CD8-positive, alpha-beta memory T cell (primary cell): ENCODE measurements around the gene AFAP1L2. TPM values are rescaled to one million over a fixed set of nuclear protein-coding genes. Genes with fewer than 3 reads are reported as not detected.

Experiments used
- CTCF ChIA-PET: fragments of 350-600 bp; sonication (Branson Sonifier 250); formaldehyde crosslinking; loops from one replicate; lab custom pipeline; 2021; ENCODE audit warnings: antibody characterized with exemption; lab: Charles Lee
- POLR2A ChIA-PET: fragments of 350-600 bp; sonication (Branson Sonifier 250); formaldehyde crosslinking; loops from one replicate; lab custom pipeline; 2021; ENCODE audit warnings: antibody characterized with exemption; lab: Charles Lee
- DNase-seq, 5 donors: peaks; one replicate each; pipeline versions ENCODE4 v3.0.0 to v3.0.0-alpha.2; 2020 to 2022; ENCODE audit warnings: mixed read lengths in 1 of 5
- H3K27ac ChIP-seq: one replicate; pipeline ENCODE4 v1.7.0; 2013; ENCODE audit warnings: low read depth, mild to moderate bottlenecking, low read length, moderate library complexity
- H3K27me3 ChIP-seq: 2 replicates; pipeline ENCODE4 v1.7.0; 2013; ENCODE audit warnings: low read length, mild to moderate bottlenecking; ENCODE audit not compliant: insufficient read depth, poor library complexity, severe bottlenecking
- H3K36me3 ChIP-seq: 2 replicates; pipeline ENCODE4 v1.7.0; 2013; ENCODE audit warnings: mild to moderate bottlenecking, low read length, moderate library complexity; ENCODE audit not compliant: insufficient read depth
- H3K4me1 ChIP-seq: 2 replicates; pipeline ENCODE4 v1.7.0; 2013; ENCODE audit warnings: mild to moderate bottlenecking, low read length, moderate library complexity; ENCODE audit not compliant: insufficient read depth
- H3K4me3 ChIP-seq: 2 replicates; pipeline ENCODE4 v1.7.0; 2013; ENCODE audit warnings: mild to moderate bottlenecking, low read length
- H3K9me3 ChIP-seq: 2 replicates; pipeline ENCODE4 v1.7.0; 2013; ENCODE audit warnings: mild to moderate bottlenecking, low read length
- H3K27ac Mint-ChIP-seq, 8 donors: one replicate each; pipeline ENCODE4 v1.8.0; 2020 to 2021; ENCODE audit warnings: mixed read lengths in 8 of 8, mild to moderate bottlenecking in 6 of 8, inconsistent platforms in 3 of 8, moderate library complexity in 3 of 8
- H3K27me3 Mint-ChIP-seq, 2 donors: one replicate each; pipeline ENCODE4 v1.8.0; 2020 to 2021; ENCODE audit warnings: mixed read lengths in 2 of 2, mild to moderate bottlenecking in 1 of 2, moderate library complexity in 1 of 2
- H3K36me3 Mint-ChIP-seq, 3 donors: one replicate each; pipeline ENCODE4 v1.8.0; 2020 to 2021; ENCODE audit warnings: mixed read lengths in 3 of 3, inconsistent platforms in 1 of 3, mild to moderate bottlenecking in 1 of 3
- H3K4me1 Mint-ChIP-seq, 3 donors: one replicate each; pipeline ENCODE4 v1.8.0; 2020 to 2021; ENCODE audit warnings: mixed read lengths in 3 of 3, inconsistent platforms in 1 of 3, mild to moderate bottlenecking in 1 of 3
- H3K4me3 Mint-ChIP-seq, 7 donors: one replicate each; pipeline ENCODE4 v1.8.0; 2020 to 2021; ENCODE audit warnings: mixed read lengths in 7 of 7, mild to moderate bottlenecking in 6 of 7, moderate library complexity in 4 of 7, inconsistent platforms in 2 of 7
- H3K9me3 Mint-ChIP-seq, 5 donors: one replicate each; pipeline ENCODE4 v1.8.0; 2020 to 2022; ENCODE audit warnings: mixed read lengths in 5 of 5, mild to moderate bottlenecking in 3 of 5, moderate library complexity in 2 of 5, inconsistent platforms in 1 of 5
- polyA plus RNA-seq: library from polyadenylated mRNA; unstranded; fragments of 300-500 nt; fragmentation: Illumina TruSeq; gene quantifications from one replicate; pipeline ENCODE4 v1.2.3, GENCODE V29; 2021
- total RNA-seq, 2 experiments: library from RNA; stranded (reverse); gene quantifications; one replicate each; pipeline ENCODE4 v1.2.3, GENCODE V29; 2021

The AFAP1L2 gene
- total and polyA plus RNA-seq, 3 experiments from 2014 or later: 1.6 to 2.9 (median 2.5) TPM

- Histone ChIP-seq H3K36me3 (no peaks in the 10 kb centered on the region), H3K4me1 (no peaks in the 10 kb centered on the region), H3K9me3 (no peaks in the 10 kb centered on the region), H3K27me3 (peaks cover 16% of the 10 kb centered on the region), H3K4me3 (no peak overlapping the region), H3K27ac (no peak overlapping the region)
- ChIA-PET CTCF (no interaction called here), POLR2A (no interaction called here)
- Mint-ChIP-seq H3K9me3 (no peaks in the 10 kb centered on the region), H3K4me1 (peaks cover 4 to 8% (median 8%) of the 10 kb centered on the region in 3 donors), H3K4me3 (no peak overlapping the region), H3K27me3 (peaks cover 35 to 87% of the 10 kb centered on the region in 2 donors), H3K27ac (no peak overlapping the region), H3K36me3 (no peaks in the 10 kb centered on the region)
- no peak for DNase-seq
These were observed 5.5 kb downstream of the AFAP1L2 start for GRCh38 chr10:114398587-114399331.

GRCh38 chr10:114397651-114398145 is 6.6 kb downstream of the AFAP1L2 start:
- no peak for DNase-seq
- no peak overlapping the region for H3K27ac Mint-ChIP-seq
- Histone ChIP-seq H3K4me3 (no peak overlapping the region), H3K27ac (no peak overlapping the region), H3K36me3 (no peaks in the 10 kb centered on the region), H3K27me3 (peaks cover 8% of the 10 kb centered on the region), H3K4me1 (no peaks in the 10 kb centered on the region), H3K9me3 (no peaks in the 10 kb centered on the region)
- peaks cover 0 to 1% (median under 1%) of the 10 kb centered on the region in 3 donors for H3K4me1 Mint-ChIP-seq
- ChIA-PET CTCF (no interaction called here), POLR2A (no interaction called here)
- no peak overlapping the region for H3K4me3 Mint-ChIP-seq
- no peaks in the 10 kb centered on the region for H3K36me3 Mint-ChIP-seq
- H3K9me3 Mint-ChIP-seq: no peaks in the 10 kb centered on the region
- peaks cover 34 to 89% of the 10 kb centered on the region in 2 donors for H3K27me3 Mint-ChIP-seq

GRCh38 chr10:114396464-114396863 is 7.8 kb downstream of the AFAP1L2 start:
- Histone ChIP-seq H3K36me3 (no peaks in the 10 kb centered on the region), H3K4me3 (no peak overlapping the region), H3K27me3 (peaks cover 5% of the 10 kb centered on the region), H3K4me1 (no peaks in the 10 kb centered on the region), H3K9me3 (no peaks in the 10 kb centered on the region), H3K27ac (no peak overlapping the region)
- POLR2A ChIA-PET: no interaction called here
- H3K4me3 Mint-ChIP-seq: no peak overlapping the region
- H3K27ac Mint-ChIP-seq: no peak overlapping the region
- no peaks in the 10 kb centered on the region for H3K4me1 Mint-ChIP-seq
- H3K36me3 Mint-ChIP-seq: no peaks in the 10 kb centered on the region
- peaks cover 29 to 85% of the 10 kb centered on the region in 2 donors for H3K27me3 Mint-ChIP-seq
- CTCF ChIA-PET: no interaction called here
- no peak for DNase-seq
- no peaks in the 10 kb centered on the region for H3K9me3 Mint-ChIP-seq

- no peak overlapping the region for H3K27ac ChIP-seq
- DNase-seq: no peak
- no peak overlapping the region for H3K27ac Mint-ChIP-seq
- CTCF ChIA-PET: no interaction called here
- no peaks in the 10 kb centered on the region for H3K4me1 ChIP-seq
- POLR2A ChIA-PET: no interaction called here
- no peaks in the 10 kb centered on the region for H3K36me3 ChIP-seq
- H3K27me3 Mint-ChIP-seq: peaks cover 30 to 81% of the 10 kb centered on the region in 2 donors
- no peaks in the 10 kb centered on the region for H3K4me1 Mint-ChIP-seq
- H3K4me3 ChIP-seq: no peak overlapping the region
- no peaks in the 10 kb centered on the region for H3K36me3 Mint-ChIP-seq
- H3K9me3 Mint-ChIP-seq: no peaks in the 10 kb centered on the region
- no peaks in the 10 kb centered on the region for H3K9me3 ChIP-seq
- no peak overlapping the region for H3K4me3 Mint-ChIP-seq
- H3K27me3 ChIP-seq: peaks cover 5% of the 10 kb centered on the region
These were observed 8.8 kb downstream of the AFAP1L2 start for GRCh38 chr10:114395366-114396022.

- no peaks in the 10 kb centered on the region for H3K36me3 Mint-ChIP-seq
- H3K36me3 ChIP-seq: no peaks in the 10 kb centered on the region
- CTCF ChIA-PET: no interaction called here
These were observed 9.8 kb downstream of the AFAP1L2 start for GRCh38 chr10:114394531-114394930.

GRCh38 chr10:114393886-114394285 is 10.4 kb downstream of the AFAP1L2 start:
- DNase-seq: no peak

More at GRCh38 chr10:114394531-114394930, 9.8 kb downstream of the AFAP1L2 start:
- H3K27me3 ChIP-seq: peaks cover 5% of the 10 kb centered on the region
- no peaks in the 10 kb centered on the region for H3K4me1 ChIP-seq
- DNase-seq: no peak
- no peaks in the 10 kb centered on the region for H3K9me3 ChIP-seq
- Mint-ChIP-seq H3K4me1 (no peaks in the 10 kb centered on the region), H3K4me3 (no peak overlapping the region), H3K9me3 (no peaks in the 10 kb centered on the region), H3K27me3 (peaks cover 27 to 76% of the 10 kb centered on the region in 2 donors), H3K27ac (peak overlapping the region in 1 of 8 donors; percentile 19)
- no peak overlapping the region for H3K27ac ChIP-seq
- POLR2A ChIA-PET: no interaction called here
- no peak overlapping the region for H3K4me3 ChIP-seq

GRCh38 chr10:114393482-114393881 is 10.8 kb downstream of the AFAP1L2 start:
- DNase-seq: no peak
- peaks cover 27 to 73% of the 10 kb centered on the region in 2 donors for H3K27me3 Mint-ChIP-seq
- no peaks in the 10 kb centered on the region for H3K36me3 Mint-ChIP-seq
- H3K4me3 ChIP-seq: no peak overlapping the region
- H3K4me1 Mint-ChIP-seq: no peaks in the 10 kb centered on the region
- H3K27me3 ChIP-seq: peaks cover 5% of the 10 kb centered on the region
- H3K9me3 Mint-ChIP-seq: no peaks in the 10 kb centered on the region
- no peaks in the 10 kb centered on the region for H3K4me1 ChIP-seq
- H3K27ac Mint-ChIP-seq: no peak overlapping the region
- no peak overlapping the region for H3K4me3 Mint-ChIP-seq
- H3K36me3 ChIP-seq: no peaks in the 10 kb centered on the region
- POLR2A ChIA-PET: no interaction called here
- H3K9me3 ChIP-seq: no peaks in the 10 kb centered on the region
- no peak overlapping the region for H3K27ac ChIP-seq
- CTCF ChIA-PET: no interaction called here

More at GRCh38 chr10:114393886-114394285, 10.4 kb downstream of the AFAP1L2 start:
- Mint-ChIP-seq H3K4me1 (no peaks in the 10 kb centered on the region), H3K27me3 (peaks cover 27 to 73% of the 10 kb centered on the region in 2 donors), H3K9me3 (no peaks in the 10 kb centered on the region), H3K27ac (no peak overlapping the region), H3K36me3 (no peaks in the 10 kb centered on the region), H3K4me3 (no peak overlapping the region)
- no peaks in the 10 kb centered on the region for H3K9me3 ChIP-seq
- no peaks in the 10 kb centered on the region for H3K36me3 ChIP-seq
- ChIA-PET POLR2A (no interaction called here), CTCF (no interaction called here)
- H3K27ac ChIP-seq: no peak overlapping the region
- no peaks in the 10 kb centered on the region for H3K4me1 ChIP-seq
- H3K4me3 ChIP-seq: no peak overlapping the region
- H3K27me3 ChIP-seq: peaks cover 5% of the 10 kb centered on the region

GRCh38 chr10:114392112-114392835 is 12.0 kb downstream of the AFAP1L2 start:
- H3K9me3 Mint-ChIP-seq: no peaks in the 10 kb centered on the region
- H3K27me3 ChIP-seq: peaks cover 5% of the 10 kb centered on the region
- no peaks in the 10 kb centered on the region for H3K4me1 Mint-ChIP-seq
- H3K27ac ChIP-seq: no peak overlapping the region
- no peaks in the 10 kb centered on the region for H3K4me1 ChIP-seq
- no peaks in the 10 kb centered on the region for H3K9me3 ChIP-seq
- H3K4me3 ChIP-seq: no peak overlapping the region
- DNase-seq: no peak
- no peak overlapping the region for H3K27ac Mint-ChIP-seq
- no peak overlapping the region for H3K4me3 Mint-ChIP-seq
- H3K27me3 Mint-ChIP-seq: peaks cover 30 to 72% of the 10 kb centered on the region in 2 donors
- CTCF ChIA-PET: no interaction called here
- H3K36me3 Mint-ChIP-seq: no peaks in the 10 kb centered on the region
- POLR2A ChIA-PET: no interaction called here
- H3K36me3 ChIP-seq: no peaks in the 10 kb centered on the region
